IMR-90 (cell line): ENCODE data around the gene MICA. TPM values are rescaled to one million over a fixed set of nuclear protein-coding genes. Genes with fewer than 3 reads are reported as not detected.

ENCODE experiments used
- ATAC-seq: fragments of 200-7000 bp; cut with Tn5 transposase; 2 replicates; pipeline ENCODE4 v1.9.1; 2020; ENCODE audit warnings: low read depth, mild to moderate bottlenecking, moderate library complexity
- BruUV-seq: library from RNA; stranded (reverse); fragments of 400-500 nt; replicated peaks from 2 replicates; lab custom pipeline; 2021; lab: Mats Ljungman, UMichigan
- CTCF ChIA-PET: fragments of 300-600 bp; formaldehyde crosslinking; extraction: SDS; loops from one replicate; lab custom pipeline; 2021; ENCODE audit warnings: antibody characterized with exemption; lab: Yijun Ruan, JAX
- POLR2A ChIA-PET: fragments of 300-600 bp; sonication (Branson Sonifier 250); formaldehyde crosslinking; loops from one replicate; lab custom pipeline; 2022; ENCODE audit warnings: antibody characterized with exemption; ENCODE audit not compliant: unreplicated experiment; lab: Charles Lee
- DNase-seq: peaks from one replicate; pipeline ENCODE4 v3.0.0; 2013
- H2AFZ ChIP-seq: replicated peaks from 2 replicates; pipeline ENCODE3; 2013; ENCODE audit warnings: low read length, mild to moderate bottlenecking; ENCODE audit not compliant: poor library complexity
- H2AK5ac ChIP-seq: 2 replicates; pipeline ENCODE4 v1.6.1; 2013; ENCODE audit warnings: low read depth, low read length, inconsistent platforms
- H2AK9ac ChIP-seq: replicated peaks from 2 replicates; pipeline ENCODE3; 2013; ENCODE audit warnings: mild to moderate bottlenecking, low read depth, low read length, moderate library complexity; ENCODE audit not compliant: poor library complexity
- H2BK120ac ChIP-seq: 2 replicates; pipeline ENCODE4 v1.6.1; 2013; ENCODE audit warnings: low read depth, low read length, inconsistent platforms
- H2BK15ac ChIP-seq: 3 replicates; pipeline ENCODE4 v1.6.1; 2013; ENCODE audit warnings: low read depth, low read length, inconsistent platforms
- H2BK20ac ChIP-seq: 2 replicates; pipeline ENCODE4 v1.6.1; 2013; ENCODE audit warnings: low read depth, mild to moderate bottlenecking, inconsistent platforms, low read length, moderate library complexity
- H2BK5ac ChIP-seq: 2 replicates; pipeline ENCODE4 v1.6.1; 2013; ENCODE audit warnings: mild to moderate bottlenecking, low read depth, low read length, inconsistent platforms; ENCODE audit not compliant: poor library complexity, severe bottlenecking
- H3K14ac ChIP-seq: replicated peaks from 2 replicates; pipeline ENCODE4 v1.6.1; 2013; ENCODE audit warnings: low read depth, low read length, inconsistent platforms
- H3K18ac ChIP-seq: 2 replicates; pipeline ENCODE4 v1.6.1; 2013; ENCODE audit warnings: low read depth, low read length, control low read depth
- H3K23ac ChIP-seq: 2 replicates; pipeline ENCODE4 v1.6.1; 2013; ENCODE audit warnings: low read depth, low read length, inconsistent platforms
- H3K27ac ChIP-seq: 2 replicates; pipeline ENCODE4 v1.5.1; 2013; ENCODE audit warnings: mild to moderate bottlenecking, control low read depth, low read length; ENCODE audit not compliant: insufficient read depth
- H3K27me3 ChIP-seq: 2 replicates; pipeline ENCODE4 v1.6.1; 2013; ENCODE audit warnings: low read length; ENCODE audit not compliant: control insufficient read depth, insufficient read depth
- H3K36me3 ChIP-seq: 2 replicates; pipeline ENCODE4 v1.6.1; 2013; ENCODE audit warnings: low read length, mixed read lengths; ENCODE audit not compliant: control insufficient read depth, insufficient read depth
- H3K4ac ChIP-seq: 2 replicates; pipeline ENCODE4 v1.6.1; 2013; ENCODE audit warnings: low read depth, low read length, inconsistent platforms
- H3K4me1 ChIP-seq: 2 replicates; pipeline ENCODE4 v1.6.1; 2013; ENCODE audit warnings: low read length, mixed read lengths; ENCODE audit not compliant: control insufficient read depth, insufficient read depth
- H3K4me2 ChIP-seq: 2 replicates; pipeline ENCODE4 v1.6.1; 2013; ENCODE audit warnings: low read depth, mild to moderate bottlenecking, control low read depth, low read length, moderate library complexity
- H3K4me3 ChIP-seq: 2 replicates; pipeline ENCODE4 v1.5.1; 2013; ENCODE audit warnings: low read depth, mild to moderate bottlenecking, control low read depth, low read length, moderate library complexity; ENCODE audit not compliant: insufficient read depth
- H3K56ac ChIP-seq: 2 replicates; pipeline ENCODE4 v1.6.1; 2013; ENCODE audit warnings: low read length, inconsistent platforms; ENCODE audit not compliant: insufficient read depth; ENCODE audit errors: extremely low read depth
- H3K79me1 ChIP-seq, 2 experiments: 2 replicates each; pipeline ENCODE4 v1.6.1; 2013; ENCODE audit warnings: low read length in 2 of 2, inconsistent platforms in 1 of 2, low read depth in 1 of 2
- H3K9ac ChIP-seq: 2 replicates; pipeline ENCODE4 v1.6.1; 2013; ENCODE audit warnings: low read depth, low read length, control low read depth
- H3K9me1 ChIP-seq: 2 replicates; pipeline ENCODE4 v1.6.1; 2013; ENCODE audit warnings: low read length, inconsistent platforms; ENCODE audit not compliant: insufficient read depth
- H3K9me3 ChIP-seq: 2 replicates; pipeline ENCODE4 v1.6.1; 2013; ENCODE audit warnings: low read length; ENCODE audit not compliant: control insufficient read depth, insufficient read depth
- H4K20me1 ChIP-seq: 2 replicates; pipeline ENCODE4 v1.6.1; 2013; ENCODE audit warnings: low read length, inconsistent platforms; ENCODE audit not compliant: insufficient read depth
- H4K5ac ChIP-seq: 2 replicates; pipeline ENCODE4 v1.6.1; 2013; ENCODE audit warnings: mild to moderate bottlenecking, low read depth, low read length, control low read depth
- H4K8ac ChIP-seq, 2 experiments: 2 replicates each; pipeline ENCODE4 v1.6.1; 2013; ENCODE audit warnings: low read depth in 2 of 2, low read length in 2 of 2, control low read depth in 1 of 2, inconsistent platforms in 1 of 2
- H4K91ac ChIP-seq: 2 replicates; pipeline ENCODE4 v1.6.1; 2013; ENCODE audit warnings: low read depth, low read length, inconsistent platforms; ENCODE audit not compliant: insufficient read depth
- BHLHE40 ChIP-seq: fragments of 150-350 bp; IDR thresholded peaks from 2 replicates; pipeline ENCODE4 v1.6.1; 2016; ENCODE audit warnings: mild to moderate bottlenecking, low read depth, low read length
- CEBPB ChIP-seq: IDR thresholded peaks from 2 replicates; pipeline ENCODE4 v1.6.1; 2012; ENCODE audit warnings: low read depth, low read length, improper control_type of control experiment
- FOS ChIP-seq: fragments of 150-350 bp; IDR thresholded peaks from 2 replicates; pipeline ENCODE4 v1.6.1; 2016; ENCODE audit warnings: low read depth, low read length
- MAZ ChIP-seq: IDR thresholded peaks from 2 replicates; pipeline ENCODE4 v1.6.1; 2012; ENCODE audit warnings: low read depth, mild to moderate bottlenecking, low read length, improper control_type of control experiment, moderate library complexity, borderline replicate concordance
- MXI1 ChIP-seq: IDR thresholded peaks from 2 replicates; pipeline ENCODE4 v1.6.1; 2012; ENCODE audit warnings: low read depth, mild to moderate bottlenecking, low read length, moderate library complexity, borderline replicate concordance
- NFE2L2 ChIP-seq: fragments of 150-350 bp; IDR thresholded peaks from 2 replicates; pipeline ENCODE4 v1.6.1; 2016; ENCODE audit warnings: low read depth, mild to moderate bottlenecking, low read length
- POLR2A ChIP-seq: IDR thresholded peaks from 2 replicates; pipeline ENCODE4 v1.6.1; 2012; ENCODE audit warnings: mild to moderate bottlenecking, low read depth, low read length
- RAD21 ChIP-seq: IDR thresholded peaks from 2 replicates; pipeline ENCODE4 v1.6.1; 2012; ENCODE audit warnings: low read length, improper control_type of control experiment
- RFX5 ChIP-seq: IDR thresholded peaks from 2 replicates; pipeline ENCODE4 v1.8.0; 2012; ENCODE audit warnings: low read depth, mild to moderate bottlenecking, low read length, moderate library complexity
- USF2 ChIP-seq: fragments of 150-350 bp; IDR thresholded peaks from 2 replicates; pipeline ENCODE4 v1.6.1; 2017; ENCODE audit warnings: mild to moderate bottlenecking, antibody characterized with exemption, low read length, low read depth
- WGBS, 2 experiments: methylation state at CpG; one replicate each; pipeline versions ENCODE4 v1.1.5 to v1.1.7; 2013; ENCODE audit warnings: missing lambda C conversion rate in 2 of 2; ENCODE audit not compliant: insufficient read length in 1 of 2; ENCODE audit errors: extremely low coverage in 2 of 2; 5-methylcytosine and 5-hydroxymethylcytosine counted together
- dilution Hi-C: fragments of 300-500 bp; cut with HindIII; formaldehyde crosslinking; loops from one replicate; pipeline ENCODE4 v1.14.3; 2018; ENCODE audit warnings: low sequenced_read_pairs; ENCODE audit not compliant: unreplicated experiment
- in situ Hi-C: fragments of 300-500 bp; cut with MboI; formaldehyde crosslinking; loops from 3 replicates; pipeline ENCODE4 v1.14.3; 2019; ENCODE audit warnings: low sequenced_read_pairs, inconsistent platforms, mixed read lengths
- intact Hi-C: fragments of 100-400 bp; cut with micrococcal nuclease; formaldehyde crosslinking; loops from 2 replicates; pipeline ENCODE4 v1.10.0; 2022
- polyA plus RNA-seq, 3 experiments: library from polyadenylated mRNA; depleted of rRNA; stranded (reverse); fragments of >200 nt; gene quantifications; 2 replicates each; pipeline ENCODE4 v1.2.3, GENCODE V29; 2012; ENCODE audit warnings: low replicate concordance in 1 of 3
- total RNA-seq: library from RNA; depleted of rRNA; stranded (reverse); fragments of >200 nt; gene quantifications from 2 replicates; pipeline ENCODE4 v1.2.3, GENCODE V29; 2012

The MICA gene
- total and polyA plus RNA-seq, 2 of the 4 experiments (the other 2 are of a cell fraction), result 55.9 to 67.7 TPM

GRCh38 chr6:31464252-31465184, 61.1 kb downstream of the MICA start:
- Histone ChIP-seq H3K9me3 (no peaks in the 10 kb centered on the region), H2AFZ (no peak overlapping the region), H3K27ac (no peak overlapping the region), H2BK20ac (no peak overlapping the region), H3K4ac (no peak overlapping the region), H3K9ac (no peak overlapping the region), H3K79me1 (no peaks in the 10 kb centered on the region), H3K14ac (no peak overlapping the region), H3K9me1 (no peaks in the 10 kb centered on the region), H3K18ac (no peak overlapping the region), H2BK5ac (no peak overlapping the region), H2AK9ac (no peak overlapping the region), H4K8ac (no peak overlapping the region), H4K5ac (no peak overlapping the region), H3K27me3 (peaks cover 37% of the 10 kb centered on the region), H3K4me1 (no peaks in the 10 kb centered on the region), H2BK15ac (no peak overlapping the region), H4K91ac (no peak overlapping the region), H3K4me3 (no peak overlapping the region), H4K20me1 (no peaks in the 10 kb centered on the region), H3K23ac (no peak overlapping the region), H3K4me2 (no peak overlapping the region), H2BK120ac (no peak overlapping the region), H2AK5ac (no peak overlapping the region), H3K56ac (no peak overlapping the region), H3K36me3 (no peaks in the 10 kb centered on the region)
- in situ Hi-C loops (no loop called here), intact Hi-C loops (no loop called here), dilution Hi-C loops (no loop called here)
- 90% methylated on average over 2 of the region's 7 CpGs; no CpG with 5 or more reads in 1 of the 2 experiments for WGBS, 2 experiments
- DNase-seq (no peak), ATAC-seq (no peak)
- no TSS peak for BruUV-seq
- POLR2A ChIA-PET, result no interaction called here
- CTCF ChIA-PET, result no interaction called here
- TF ChIP-seq MXI1, result no peak
- TF ChIP-seq NFE2L2, result no peak
- TF ChIP-seq USF2, result no peak
- no peak for TF ChIP-seq RFX5
- TF ChIP-seq POLR2A, result no peak
- TF ChIP-seq BHLHE40, result no peak
- TF ChIP-seq MAZ, result no peak
- no peak for TF ChIP-seq RAD21
- TF ChIP-seq FOS, result no peak
- TF ChIP-seq CEBPB, result no peak
